Tongue (tissue), 2 donors: ENCODE measurements around the gene CSAG2. TPM values are rescaled to one million over a fixed set of nuclear protein-coding genes. Genes with fewer than 3 reads are reported as not detected.
"Not testable (repeated sequence)": the region's sequence is repeated elsewhere in the genome, so short reads cannot be mapped to it uniquely, and the experiment has no call there.

Experiments
- DNase-seq: peaks from one replicate; pipeline ENCODE4 v3.0.0-alpha.2; 2015
- total RNA-seq: library from RNA; depleted of rRNA; stranded (reverse); fragments of >200 nt; gene quantifications from one replicate; pipeline ENCODE4 v1.2.3, GENCODE V29; 2014

CSAG2 gene
- total RNA-seq, result not detected

GRCh38 chrX:152709173-152709572, at the start of gene CSAG2:
Gene CSAG2 (minus strand): TSS chrX:152709273. CDS start chrX:152709112, 161 bp downstream.
- not testable (repeated sequence) for DNase-seq

GRCh38 chrX:152754871-152755270, 45.8 kb upstream of the CSAG2 start:
- DNase-seq, result not testable (repeated sequence)

GRCh38 chrX:152753686-152754650, 44.9 kb upstream of the CSAG2 start, which contains the start of gene MAGEA2:
Gene MAGEA2 (minus strand): TSS chrX:152753842. CDS start chrX:152751363, 2,479 bp downstream.
- not testable (repeated sequence) for DNase-seq

GRCh38 chrX:152738560-152738959, 29.5 kb upstream of the CSAG2 start:
- no peak for DNase-seq

GRCh38 chrX:152736528-152736927, 27.5 kb upstream of the CSAG2 start:
- DNase-seq, result not testable (repeated sequence)

GRCh38 chrX:152735860-152736511, 26.9 kb upstream of the CSAG2 start:
- DNase-seq, result no peak

GRCh38 chrX:152735101-152735500, 26.0 kb upstream of the CSAG2 start:
- no peak for DNase-seq

GRCh38 chrX:152734143-152734858, 25.2 kb upstream of the CSAG2 start:
- not testable (repeated sequence) for DNase-seq

- DNase-seq, result no peak
Observed at GRCh38 chrX:152733261-152733975, 24.3 kb upstream of the CSAG2 start, which contains the start of the genes CSAG1 and MAGEA12. Gene CSAG1 (minus strand): TSS chrX:152733721. CDS start chrX:152732460, 1,261 bp downstream. Gene MAGEA12 (plus strand): TSS chrX:152733757. CDS start chrX:152736162, 2,405 bp downstream.

- no peak for DNase-seq
Observed at GRCh38 chrX:152725409-152725808, 16.3 kb upstream of the CSAG2 start.

GRCh38 chrX:152713815-152714787, 5.0 kb upstream of the CSAG2 start, which contains the start of gene MAGEA2B:
Gene MAGEA2B (plus strand): TSS chrX:152714628. CDS start chrX:152717107, 2,479 bp downstream.
- not testable (repeated sequence) for DNase-seq

GRCh38 chrX:152713195-152713594, 4.1 kb upstream of the CSAG2 start:
- not testable (repeated sequence) for DNase-seq

GRCh38 chrX:152706500-152706899, 2.6 kb downstream of the CSAG2 start:
- DNase-seq, result not testable (repeated sequence)

- not testable (repeated sequence) for DNase-seq
Observed at GRCh38 chrX:152700390-152700789, 8.7 kb downstream of the CSAG2 start.

GRCh38 chrX:152697952-152698931, 10.8 kb downstream of the CSAG2 start, which contains the start of gene MAGEA3:
Gene MAGEA3 (plus strand): TSS chrX:152698794. CDS start chrX:152700833, 2,039 bp downstream.
- DNase-seq, result not testable (repeated sequence)

GRCh38 chrX:152681012-152681411, 28.1 kb downstream of the CSAG2 start:
- not testable (repeated sequence) for DNase-seq

GRCh38 chrX:152674652-152675051, 34.4 kb downstream of the CSAG2 start:
- not testable (repeated sequence) for DNase-seq

GRCh38 chrX:152674135-152674534, 34.9 kb downstream of the CSAG2 start:
- DNase-seq, result no peak
